Sigmoid colon (tissue), 7 donors: Measurements from ENCODE around the gene RFXAP. TPM values are rescaled to one million over a fixed set of nuclear protein-coding genes. Genes with fewer than 3 reads are reported as not detected.

ENCODE experiments used
- DNase-seq: peaks from one replicate; pipeline ENCODE4 v3.0.0-alpha.2; 2019
- H3K27ac ChIP-seq, 4 donors: fragments of 200-600 bp; sonication (generic); one replicate each; pipeline ENCODE4 v1.5.1; 2016 to 2019; ENCODE audit warnings: mild to moderate bottlenecking in 1 of 4
- H3K27me3 ChIP-seq, 3 donors: fragments of 200-600 bp; sonication (generic); one replicate each; pipeline ENCODE4 v1.5.1; 2019; ENCODE audit warnings: mild to moderate bottlenecking in 1 of 3
- H3K36me3 ChIP-seq, 4 donors: fragments of 200-600 bp; sonication (generic); one replicate each; pipeline ENCODE4 v1.5.1; 2016 to 2019
- H3K4me1 ChIP-seq, 4 donors: fragments of 200-600 bp; sonication (generic); one replicate each; pipeline ENCODE4 v1.5.1; 2017 to 2019
- H3K4me3 ChIP-seq, 4 donors: fragments of 200-600 bp; sonication (generic); one replicate each; pipeline ENCODE4 v1.5.1; 2017 to 2019; ENCODE audit warnings: mild to moderate bottlenecking in 2 of 4, moderate library complexity in 1 of 4
- H3K9me3 ChIP-seq, 4 donors: fragments of 200-600 bp in 3 of 4; sonication (generic) in 3 of 4; one replicate each; pipeline versions ENCODE4 v1.5.1 to v1.6.1; 2013 to 2019
- CTCF ChIP-seq, 4 experiments: fragments of 450-650 bp in 3 of 4; fragments of 200-600 bp in 1 of 4; IDR thresholded peaks; one replicate each; pipeline ENCODE4 v1.5.1; 2016 to 2019; ENCODE audit warnings: antibody characterized with exemption in 4 of 4, mild to moderate bottlenecking in 3 of 4, moderate library complexity in 2 of 4
- EP300 ChIP-seq, 4 donors: sonication (generic); formaldehyde crosslinking; IDR thresholded peaks; one replicate each; pipeline ENCODE4 v1.6.1; 2017; ENCODE audit warnings: antibody characterized with exemption in 4 of 4
- POLR2A ChIP-seq, 2 donors: fragments of 450-650 bp; IDR thresholded peaks; one replicate each; pipeline ENCODE4 v1.6.1; 2016; ENCODE audit warnings: antibody characterized with exemption in 2 of 2, mild to moderate bottlenecking in 2 of 2, moderate library complexity in 2 of 2
- POLR2AphosphoS5 ChIP-seq, 4 donors: sonication (generic); formaldehyde crosslinking; IDR thresholded peaks; one replicate each; pipeline ENCODE4 v1.6.1; 2017; ENCODE audit warnings: antibody characterized with exemption in 4 of 4
- WGBS, 2 donors: extraction: QIAGEN DNeasy Blood & Tissue Kit; methylation state at CpG; one replicate each; pipeline ENCODE4 v1.1.7; 2013; 5-methylcytosine and 5-hydroxymethylcytosine counted together
- intact Hi-C: fragments of 100-400 bp; cut with DNase I; formaldehyde crosslinking; loops from one replicate; pipeline ENCODE4 v1.15.1; 2023
- polyA plus RNA-seq, 3 donors: library from polyadenylated mRNA; stranded (reverse); fragments of 200-250 nt; gene quantifications; one replicate each; pipeline ENCODE4 v1.2.3, GENCODE V29; 2013
- total RNA-seq, 4 donors: library from RNA; depleted of rRNA; stranded (reverse); fragments of >200 nt; gene quantifications; one replicate each; pipeline ENCODE4 v1.1.0, GENCODE V29; 2016
- donor health status: healthy with polysubstance abuse.
- donor health status: Bipolar disorder and iron deficiency.
- donor health status: healthy.

The RFXAP gene
- total and polyA plus RNA-seq, 7 donors, result 0.60 to 8.3 (median 5.4) TPM

DNA sequence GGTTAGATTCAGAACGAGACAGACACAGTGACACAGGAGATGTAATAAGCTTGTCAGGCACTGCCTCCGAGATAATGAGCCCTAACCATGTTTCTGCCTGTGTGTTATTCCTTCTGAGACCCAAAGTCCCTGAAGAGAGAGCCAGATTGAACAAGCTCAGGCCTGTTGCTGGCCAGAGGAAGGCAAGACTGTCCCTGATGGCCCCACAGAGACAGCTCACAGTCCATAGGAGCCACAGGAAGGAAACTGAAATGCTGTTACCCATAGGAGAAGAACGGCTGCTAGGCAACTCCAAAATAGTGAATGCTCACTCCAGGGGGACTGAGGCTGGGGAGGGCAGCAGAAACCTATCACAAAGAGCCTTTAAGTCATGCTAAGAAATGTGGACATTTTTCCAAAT is 31.8 kb upstream of the RFXAP start:
- Histone ChIP-seq H3K36me3 (no peaks in the 10 kb centered on the region), H3K9me3 (no peaks in the 10 kb centered on the region), H3K27ac (no peak overlapping the region), H3K4me3 (no peak overlapping the region), H3K4me1 (no peaks in the 10 kb centered on the region), H3K27me3 (no peaks in the 10 kb centered on the region)
- no peak for DNase-seq
- intact Hi-C loops, result no loop called here
- WGBS, 2 donors, result 59 to 65% methylated on average over 3 of the region's 3 CpGs
- TF ChIP-seq EP300 (IDR thresholded peaks at IDR 0.05), result no peak
- no peak for TF ChIP-seq CTCF (IDR thresholded peaks at IDR 0.05)
- TF ChIP-seq POLR2AphosphoS5 (IDR thresholded peaks at IDR 0.05), result no peak
- no peak for TF ChIP-seq POLR2A (IDR thresholded peaks at IDR 0.05)

DNA sequence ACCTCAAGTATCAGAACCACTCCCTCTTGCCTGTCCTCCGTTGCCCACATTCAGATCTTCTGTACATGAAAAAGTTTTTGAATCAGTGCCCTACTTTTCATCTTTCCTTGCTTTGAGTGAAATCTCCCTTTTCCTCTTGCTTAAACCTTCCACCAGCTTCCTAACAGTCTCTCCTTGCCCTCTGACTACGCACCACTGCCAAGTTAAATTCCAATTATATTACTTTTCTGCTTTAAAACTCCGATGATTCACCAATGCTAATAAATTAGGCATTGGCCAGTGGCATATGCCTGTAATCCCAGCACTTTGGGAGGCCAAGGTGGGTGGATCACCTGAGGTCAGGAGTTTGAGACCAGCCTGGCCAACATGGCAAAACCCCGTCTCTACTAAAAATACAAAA is 30.7 kb upstream of the RFXAP start:
- intact Hi-C loops, result no loop called here
- no peak for TF ChIP-seq POLR2AphosphoS5 (IDR thresholded peaks at IDR 0.05)
- no peak for TF ChIP-seq POLR2A (IDR thresholded peaks at IDR 0.05)

GRCh38 chr13:36789061-36789460 is 30.0 kb upstream of the RFXAP start:
- H3K27ac ChIP-seq, result no peak overlapping the region
- no peak for DNase-seq
- intact Hi-C loops, result no loop called here
- WGBS, 2 donors, result 68 to 82% methylated on average over 3 of the region's 3 CpGs
- H3K9me3 ChIP-seq, result no peaks in the 10 kb centered on the region
- H3K27me3 ChIP-seq, result no peaks in the 10 kb centered on the region
- no peaks in the 10 kb centered on the region for H3K36me3 ChIP-seq
- no peaks in the 10 kb centered on the region for H3K4me1 ChIP-seq
- no peak overlapping the region for H3K4me3 ChIP-seq
- TF ChIP-seq POLR2A (IDR thresholded peaks at IDR 0.05) (no peak), POLR2AphosphoS5 (IDR thresholded peaks at IDR 0.05) (no peak), CTCF (IDR thresholded peaks at IDR 0.05) (no peak), EP300 (IDR thresholded peaks at IDR 0.05) (no peak)

More for the DNA sequence above, 30.7 kb upstream of the RFXAP start:
- Histone ChIP-seq H3K27ac (no peak overlapping the region), H3K9me3 (no peaks in the 10 kb centered on the region), H3K36me3 (no peaks in the 10 kb centered on the region), H3K4me3 (no peak overlapping the region), H3K27me3 (no peaks in the 10 kb centered on the region), H3K4me1 (no peaks in the 10 kb centered on the region)
- DNase-seq, result no peak
- WGBS, 2 donors, result 86 to 90% methylated on average over 4 of the region's 4 CpGs

DNA sequence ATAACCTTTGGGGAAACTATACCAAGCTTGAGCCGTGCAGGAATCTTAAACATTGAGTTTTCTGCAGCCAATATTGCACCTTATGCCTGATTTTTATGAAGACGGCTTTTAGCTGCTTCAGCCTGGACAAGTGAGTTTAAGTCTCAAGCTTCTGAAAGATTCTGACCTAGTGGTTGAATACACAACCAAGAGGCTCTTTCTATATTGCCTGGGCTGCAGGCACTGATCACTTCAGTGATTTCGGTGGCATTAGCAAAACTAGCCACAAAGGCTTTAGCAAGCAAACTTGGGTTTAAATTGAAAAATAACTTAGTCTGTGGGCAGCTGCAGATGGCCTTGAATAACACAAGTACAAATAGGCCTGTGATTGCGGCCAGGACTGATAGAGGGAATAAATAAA is 29.3 kb upstream of the RFXAP start:
- WGBS, 2 donors, result 91 to 96% methylated on average over 4 of the region's 4 CpGs
- TF ChIP-seq CTCF (IDR thresholded peaks at IDR 0.05) (no peak), POLR2AphosphoS5 (IDR thresholded peaks at IDR 0.05) (no peak), EP300 (IDR thresholded peaks at IDR 0.05) (no peak), POLR2A (IDR thresholded peaks at IDR 0.05) (no peak)
- no peak for DNase-seq
- Histone ChIP-seq H3K27me3 (no peaks in the 10 kb centered on the region), H3K4me3 (no peak overlapping the region), H3K4me1 (no peaks in the 10 kb centered on the region), H3K27ac (no peak overlapping the region), H3K9me3 (no peaks in the 10 kb centered on the region), H3K36me3 (no peaks in the 10 kb centered on the region)
- intact Hi-C loops, result no loop called here

GRCh38 chr13:36794706-36795105 is 24.3 kb upstream of the RFXAP start:
- intact Hi-C loops, result no loop called here
- Histone ChIP-seq H3K4me1 (no peaks in the 10 kb centered on the region), H3K36me3 (no peaks in the 10 kb centered on the region), H3K27ac (no peak overlapping the region), H3K27me3 (no peaks in the 10 kb centered on the region), H3K9me3 (no peaks in the 10 kb centered on the region), H3K4me3 (no peak overlapping the region)
- TF ChIP-seq POLR2AphosphoS5 (IDR thresholded peaks at IDR 0.05) (no peak), EP300 (IDR thresholded peaks at IDR 0.05) (no peak), CTCF (IDR thresholded peaks at IDR 0.05) (no peak), POLR2A (IDR thresholded peaks at IDR 0.05) (no peak)
- 74 to 75% methylated on average over 3 of the region's 3 CpGs for WGBS, 2 donors
- DNase-seq, result no peak
